ENCODE measurements around the gene LRRTM3.

DNA sequence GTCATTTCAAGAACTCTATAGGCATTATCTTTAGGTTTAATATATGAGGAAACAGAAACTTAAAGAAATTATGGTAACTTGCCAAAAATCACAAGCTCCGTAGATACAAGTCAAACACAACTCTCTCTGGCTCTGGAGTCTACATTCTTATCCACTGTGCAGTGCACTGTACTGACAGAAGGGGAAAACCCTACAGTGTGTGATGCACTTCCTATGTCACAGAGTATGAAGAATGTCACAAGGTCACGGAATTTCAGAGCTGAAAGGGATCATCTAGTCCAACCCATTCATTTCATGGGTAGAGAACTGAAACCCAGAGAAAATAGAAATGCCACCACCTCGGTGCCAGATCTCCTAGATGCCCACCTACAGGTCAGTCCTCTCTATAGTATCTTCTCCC is 86.1 kb downstream of the LRRTM3 start:
- TF ChIP-seq TAF1 (IDR thresholded peaks at IDR 0.05; ENCODE audit: borderline replicate concordance, insufficient read depth, low read length): no peak
- no peak for TF ChIP-seq POLR2AphosphoS5 (IDR thresholded peaks at IDR 0.05; ENCODE audit: low read depth, low read length)
- TF ChIP-seq REST (IDR thresholded peaks at IDR 0.05; ENCODE audit: insufficient read depth in 1 of 2, low read depth in 2 of 2, low read length in 2 of 2): no peak
- no peak for TF ChIP-seq FOXP2 (optimal IDR thresholded peaks at IDR 0.05; ENCODE audit: borderline replicate concordance, extremely low read depth, extremely low read length, insufficient read depth)
